Measurements from ENCODE around the gene SEC23A. TPM values are rescaled to one million over a fixed set of nuclear protein-coding genes. Genes with fewer than 3 reads are reported as not detected.

The SEC23A gene
- total RNA-seq, 2 donors from 2014 or later = 85.1 to 104 TPM

DNA sequence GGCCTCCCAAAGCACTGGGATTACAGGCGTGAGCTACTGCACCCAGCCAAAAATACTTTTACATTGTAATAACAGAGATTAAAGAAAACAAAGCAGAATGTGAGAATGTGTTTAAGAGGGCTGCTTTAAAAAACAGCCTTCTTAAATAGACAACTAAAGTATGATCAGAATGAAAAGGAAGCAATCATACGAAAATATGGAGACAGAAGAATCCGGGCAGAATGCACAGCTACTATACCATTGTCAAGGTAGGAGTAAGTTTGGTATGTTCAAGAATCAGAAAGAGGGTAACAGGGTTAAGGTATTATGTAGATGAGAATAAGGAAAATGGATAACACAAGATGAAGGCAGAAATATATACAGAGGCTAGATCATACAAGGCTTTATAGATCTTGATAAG is 8.5 kb downstream of the SEC23A start:
- Histone ChIP-seq H3K9me3 (no peaks in the 10 kb centered on the region), H3K4me3 (no peak overlapping the region), H3K4me1 (peaks cover 0 to 18% of the 10 kb centered on the region in 2 donors), H3K36me3 (peaks cover 60% of the 10 kb centered on the region), H3K27me3 (no peaks in the 10 kb centered on the region), H3K27ac (no peak overlapping the region)
- TF ChIP-seq CTCF (IDR thresholded peaks at IDR 0.05) = no peak
- no peak for DNase-seq (ENCODE audit: low spot score)

DNA sequence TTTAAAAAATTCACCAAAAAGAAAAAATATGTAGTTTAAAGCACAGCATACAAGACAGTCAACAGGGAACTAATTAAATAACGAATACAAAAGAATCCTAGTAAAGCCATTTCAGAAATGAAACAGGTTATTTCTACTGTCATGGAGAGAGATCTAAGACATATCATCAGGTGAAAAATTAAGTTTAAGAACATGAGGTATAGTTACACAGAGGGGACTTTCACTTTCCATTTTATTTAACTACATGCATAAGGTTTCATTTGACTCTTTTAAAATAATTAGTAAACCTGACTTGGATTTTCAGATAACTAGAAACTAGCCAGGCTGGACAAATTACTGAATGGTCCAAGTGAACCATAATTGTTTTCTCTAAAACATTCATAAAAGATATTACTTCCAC is 11.3 kb downstream of the SEC23A start:
- Histone ChIP-seq H3K27ac (no peak overlapping the region), H3K36me3 (peaks cover 68% of the 10 kb centered on the region), H3K9me3 (no peaks in the 10 kb centered on the region), H3K4me3 (no peak overlapping the region), H3K27me3 (no peaks in the 10 kb centered on the region), H3K4me1 (no peaks in the 10 kb centered on the region)
- no peak for TF ChIP-seq CTCF (IDR thresholded peaks at IDR 0.05)
- DNase-seq (ENCODE audit: low spot score) = no peak

DNA sequence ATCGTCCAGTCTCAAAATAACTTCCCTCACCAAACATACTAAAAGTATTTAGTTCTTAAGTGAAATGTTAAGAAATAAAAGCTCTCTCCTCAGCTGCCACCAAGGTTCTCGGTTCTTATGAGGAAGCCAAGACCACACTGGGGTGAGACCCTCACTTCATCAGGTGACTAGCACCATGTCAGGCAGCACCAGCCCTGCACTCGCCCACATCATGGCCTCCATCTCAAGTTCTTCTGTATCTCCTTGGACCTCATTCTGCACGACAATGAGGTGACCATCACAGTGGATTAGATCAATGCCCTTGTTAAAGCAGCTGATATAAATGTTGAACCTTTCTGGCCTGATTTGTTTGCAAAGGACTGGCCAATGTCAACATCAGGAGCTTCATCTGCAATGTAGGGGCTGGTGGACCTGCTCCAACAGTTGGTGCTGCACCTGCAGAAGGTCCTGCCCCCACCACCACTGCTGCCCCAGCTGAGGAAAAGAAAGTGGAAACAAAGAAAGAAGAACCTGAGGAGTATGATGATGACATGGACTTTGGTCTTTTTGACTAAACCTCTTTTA is 12.4 kb downstream of the SEC23A start:
- H3K27ac ChIP-seq = no peak overlapping the region
- no peaks in the 10 kb centered on the region for H3K27me3 ChIP-seq
- no peak overlapping the region for H3K4me3 ChIP-seq
- DNase-seq (ENCODE audit: low spot score) = no peak
- TF ChIP-seq CTCF (IDR thresholded peaks at IDR 0.05) = no peak
- H3K4me1 ChIP-seq = no peaks in the 10 kb centered on the region
- peaks cover 73% of the 10 kb centered on the region for H3K36me3 ChIP-seq
- H3K9me3 ChIP-seq = no peaks in the 10 kb centered on the region

GRCh38 chr14:39087493-39087892 is 15.5 kb downstream of the SEC23A start:
- no peaks in the 10 kb centered on the region for H3K27me3 ChIP-seq
- H3K4me3 ChIP-seq = no peak overlapping the region
- no peak for DNase-seq (ENCODE audit: low spot score)
- H3K9me3 ChIP-seq = no peaks in the 10 kb centered on the region
- H3K36me3 ChIP-seq = peaks cover 74% of the 10 kb centered on the region
- H3K4me1 ChIP-seq = no peaks in the 10 kb centered on the region
- H3K27ac ChIP-seq = no peak overlapping the region
- TF ChIP-seq CTCF (IDR thresholded peaks at IDR 0.05) = no peak

GRCh38 chr14:39085933-39086332 is 17.1 kb downstream of the SEC23A start:
- peaks cover 75% of the 10 kb centered on the region for H3K36me3 ChIP-seq

More at GRCh38 chr14:39085933-39086332, 17.1 kb downstream of the SEC23A start:
- no peak for DNase-seq (ENCODE audit: low spot score)
- H3K4me1 ChIP-seq = no peaks in the 10 kb centered on the region
- no peaks in the 10 kb centered on the region for H3K27me3 ChIP-seq
- H3K9me3 ChIP-seq = no peaks in the 10 kb centered on the region
- H3K27ac ChIP-seq = no peak overlapping the region
- TF ChIP-seq CTCF (IDR thresholded peaks at IDR 0.05) = no peak
- H3K4me3 ChIP-seq = no peak overlapping the region

Data from right atrium auricular region (tissue), 2 donors.